HepG2 (cell line): ENCODE data around the gene DQX1. TPM values are rescaled to one million over a fixed set of nuclear protein-coding genes. Genes with fewer than 3 reads are reported as not detected.

Experiments
- AHR ChIP-seq: IDR thresholded peaks from 2 replicates; pipeline ENCODE4 v1.6.1; 2018; ENCODE audit warnings: missing genetic modification reagents, missing compliant biosample characterization
- ASH2L ChIP-seq: fragments of 300-600, 200-600 bp; sonication (generic); IDR thresholded peaks from 2 replicates; pipeline ENCODE4 v1.7.0; 2017; ENCODE audit warnings: low read depth, mild to moderate bottlenecking, moderate library complexity, mixed read lengths, low read length; ENCODE audit not compliant: insufficient read length
- BRD4 ChIP-seq: sonication (generic); formaldehyde crosslinking; IDR thresholded peaks from 2 replicates; pipeline ENCODE4 v1.4.0; 2020; ENCODE audit warnings: missing genetic modification reagents
- CBX2 ChIP-seq, 2 experiments: fragments of 200-600 bp in 1 of 2; sonication (generic); formaldehyde crosslinking in 1 of 2; IDR thresholded peaks; 2 replicates each; pipeline versions ENCODE4 v1.7.0 to v1.8.1; 2018 to 2022; ENCODE audit warnings: low read depth in 2 of 2, low read length in 1 of 2, mild to moderate bottlenecking in 1 of 2, missing genetic modification reagents in 1 of 2
- CREM ChIP-seq, 2 experiments: sonication (generic) in 1 of 2; formaldehyde crosslinking in 1 of 2; IDR thresholded peaks; 2 replicates each; pipeline versions ENCODE4 v1.4.0 to v1.6.1; 2016 to 2020; ENCODE audit warnings: antibody characterized with exemption in 1 of 2, mild to moderate bottlenecking in 1 of 2, missing genetic modification reagents in 1 of 2
- FOXA3 ChIP-seq: IDR thresholded peaks from 2 replicates; pipeline ENCODE4 v1.6.1; 2016; ENCODE audit warnings: missing genetic modification reagents, missing compliant biosample characterization
- FOXM1 ChIP-seq: sonication (generic); formaldehyde crosslinking; IDR thresholded peaks from 2 replicates; pipeline ENCODE4 v1.5.0; 2020; ENCODE audit warnings: missing genetic modification reagents
- HOXA7 ChIP-seq: sonication (generic); formaldehyde crosslinking; IDR thresholded peaks from 2 replicates; pipeline ENCODE4 v1.8.1; 2022; ENCODE audit warnings: mild to moderate bottlenecking, missing genetic modification reagents, moderate library complexity
- JUN ChIP-seq: sonication (generic); formaldehyde crosslinking; IDR thresholded peaks from 2 replicates; pipeline ENCODE4 v1.4.0; 2020; ENCODE audit warnings: mild to moderate bottlenecking, missing genetic modification reagents
- MIER3 ChIP-seq: IDR thresholded peaks from 2 replicates; pipeline ENCODE4 v1.6.1; 2016; ENCODE audit warnings: missing compliant biosample characterization, borderline replicate concordance
- MYPOP ChIP-seq: sonication (generic); formaldehyde crosslinking; IDR thresholded peaks from 2 replicates; pipeline ENCODE4 v1.8.1; 2023; ENCODE audit warnings: mild to moderate bottlenecking, moderate library complexity, missing genetic modification reagents
- PHF8 ChIP-seq: sonication (generic); formaldehyde crosslinking; IDR thresholded peaks from 2 replicates; pipeline ENCODE4 v1.5.0; 2020; ENCODE audit warnings: missing genetic modification reagents
- RAD21 ChIP-seq: fragments of 450-650 bp; formaldehyde crosslinking; IDR thresholded peaks from 2 replicates; pipeline ENCODE4 v1.5.0; 2020; ENCODE audit warnings: mild to moderate bottlenecking
- RBAK ChIP-seq: sonication (generic); formaldehyde crosslinking; IDR thresholded peaks from 2 replicates; pipeline ENCODE4 v1.5.1; 2020; ENCODE audit warnings: mild to moderate bottlenecking, missing genetic modification reagents
- SOX5 ChIP-seq: IDR thresholded peaks from 2 replicates; pipeline ENCODE4 v1.6.1; 2016; ENCODE audit warnings: borderline replicate concordance
- TCF12 ChIP-seq, 2 experiments: fragments of 450-650 bp in 1 of 2; sonication (generic) in 1 of 2; formaldehyde crosslinking in 1 of 2; IDR thresholded peaks; 2 replicates each; pipeline versions ENCODE4 v1.6.1 to v1.8.0; 2017 to 2022; ENCODE audit warnings: antibody characterized with exemption in 1 of 2, mild to moderate bottlenecking in 1 of 2, missing genetic modification reagents in 1 of 2, moderate library complexity in 1 of 2
- WIZ ChIP-seq: sonication (generic); formaldehyde crosslinking; IDR thresholded peaks from 2 replicates; pipeline ENCODE4 v1.5.1; 2020; ENCODE audit warnings: mild to moderate bottlenecking, missing genetic modification reagents
- ZBTB37 ChIP-seq: sonication (generic); formaldehyde crosslinking; IDR thresholded peaks from 2 replicates; pipeline ENCODE4 v1.4.0; 2020; ENCODE audit warnings: mild to moderate bottlenecking, missing genetic modification reagents
- ZFYVE20 ChIP-seq: sonication (generic); formaldehyde crosslinking; IDR thresholded peaks from 2 replicates; pipeline ENCODE4 v1.8.0; 2023; ENCODE audit warnings: low read depth, mild to moderate bottlenecking, moderate library complexity, missing genetic modification reagents, borderline replicate concordance
- ZNF230 ChIP-seq: sonication (generic); formaldehyde crosslinking; IDR thresholded peaks from 2 replicates; pipeline ENCODE4 v1.4.0; 2020; ENCODE audit warnings: mild to moderate bottlenecking, missing genetic modification reagents
- ZNF251 ChIP-seq: sonication (generic); formaldehyde crosslinking; IDR thresholded peaks from 2 replicates; pipeline ENCODE4 v1.9.0; 2021; ENCODE audit warnings: mild to moderate bottlenecking, missing genetic modification reagents
- ZNF282 ChIP-seq: fragments of 450-650 bp; IDR thresholded peaks from 2 replicates; pipeline ENCODE4 v1.6.1; 2018; ENCODE audit not compliant: partially characterized antibody
- ZNF83 ChIP-seq: sonication (generic); formaldehyde crosslinking; IDR thresholded peaks from 2 replicates; pipeline ENCODE4 v1.4.0; 2020; ENCODE audit warnings: missing genetic modification reagents, mild to moderate bottlenecking, borderline replicate concordance
- ZNF839 ChIP-seq: sonication (generic); formaldehyde crosslinking; IDR thresholded peaks from 2 replicates; pipeline ENCODE4 v1.4.0; 2020; ENCODE audit warnings: missing genetic modification reagents, mild to moderate bottlenecking, borderline replicate concordance
- polyA plus RNA-seq, 8 experiments: library from polyadenylated mRNA; depleted of rRNA in 3 of 8; stranded (reverse) in 7 of 8; unstranded in 1 of 8; fragments of >200 nt; fragmentation: Illumina TruSeq in 4 of 8; extraction: Trizol in 4 of 8; gene quantifications; 2 replicates each; pipeline versions ENCODE4 v1.2.1 to v1.2.3, GENCODE V29; 2011 to 2016; ENCODE audit warnings: low read depth in 4 of 8, missing spikeins in 1 of 8, mixed read lengths in 1 of 8; ENCODE audit not compliant: insufficient read depth in 1 of 8
- total RNA-seq, 5 experiments: library from RNA; depleted of rRNA; stranded (reverse); fragments of >200 nt; fragmentation: Illumina TruSeq; extraction: Trizol; gene quantifications; 2 replicates each; pipeline ENCODE4 v1.2.3, GENCODE V29; 2016; ENCODE audit warnings: low read depth in 1 of 5
- TF ChIP-seq, protein P1 (sequence below): IDR thresholded peaks from 2 replicates; pipeline ENCODE4 v1.6.1; 2018; ENCODE audit warnings: missing genetic modification reagents, mild to moderate bottlenecking, missing compliant biosample characterization

Gene DQX1
- total and polyA plus RNA-seq, 2 of the 13 experiments (the other 11 are each of a cell fraction or from before 2014, with no cell fraction given): 27.6 to 89.8 TPM

- TF ChIP-seq ZFYVE20 (CRISPR knock-in tag): no peak
- TF ChIP-seq JUN (CRISPR knock-in tag): no peak
- peak; percentile 7; the same call in 1 of the 2 replicates for TF ChIP-seq RAD21 (CRISPR knock-in tag)
- TF ChIP-seq PHF8 (CRISPR knock-in tag): no peak; the same call in none of the 2 replicates
- TF ChIP-seq ZNF282: no peak
- TF ChIP-seq CBX2 (IDR thresholded peaks at IDR 0.05; ENCODE audit: low read depth, low read length): no peak
- no peak for TF ChIP-seq CBX2 (CRISPR knock-in tag; IDR thresholded peaks at IDR 0.05; ENCODE audit: low read depth)
- TF ChIP-seq, protein P1, sequence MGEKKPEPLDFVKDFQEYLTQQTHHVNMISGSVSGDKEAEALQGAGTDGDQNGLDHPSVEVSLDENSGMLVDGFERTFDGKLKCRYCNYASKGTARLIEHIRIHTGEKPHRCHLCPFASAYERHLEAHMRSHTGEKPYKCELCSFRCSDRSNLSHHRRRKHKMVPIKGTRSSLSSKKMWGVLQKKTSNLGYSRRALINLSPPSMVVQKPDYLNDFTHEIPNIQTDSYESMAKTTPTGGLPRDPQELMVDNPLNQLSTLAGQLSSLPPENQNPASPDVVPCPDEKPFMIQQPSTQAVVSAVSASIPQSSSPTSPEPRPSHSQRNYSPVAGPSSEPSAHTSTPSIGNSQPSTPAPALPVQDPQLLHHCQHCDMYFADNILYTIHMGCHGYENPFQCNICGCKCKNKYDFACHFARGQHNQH (CRISPR knock-in tag): peak; percentile 8; the same call in 1 of the 2 replicates
- TF ChIP-seq ZNF251 (CRISPR knock-in tag): no peak
- TF ChIP-seq ZNF839 (CRISPR knock-in tag): no peak
- no peak for TF ChIP-seq AHR (CRISPR knock-in tag)
- peak; percentile 70; the same call in 1 of the 2 replicates for TF ChIP-seq CREM (IDR thresholded peaks at IDR 0.05)
- no peak for TF ChIP-seq CREM (CRISPR knock-in tag; IDR thresholded peaks at IDR 0.05)
- TF ChIP-seq ZNF83: no peak
- peak; percentile 24; the same call in 1 of the 2 replicates for TF ChIP-seq SOX5 (CRISPR knock-in tag)
- TF ChIP-seq ZBTB37: no peak; the same call in 1 of the 2 replicates
- no peak for TF ChIP-seq WIZ (CRISPR knock-in tag)
- no peak for TF ChIP-seq HOXA7 (CRISPR knock-in tag)
- peak; percentile 20; the same call in 1 of the 2 replicates for TF ChIP-seq FOXA3
- TF ChIP-seq RBAK (CRISPR knock-in tag): no peak
- TF ChIP-seq FOXM1 (CRISPR knock-in tag): no peak
- no peak for TF ChIP-seq TCF12 (IDR thresholded peaks at IDR 0.05)
- peak; percentile 22; the same call in 1 of the 2 replicates for TF ChIP-seq TCF12 (CRISPR knock-in tag; IDR thresholded peaks at IDR 0.05)
- no peak for TF ChIP-seq BRD4 (CRISPR knock-in tag)
- TF ChIP-seq ZNF230: no peak
- TF ChIP-seq MIER3: no peak
- no peak for TF ChIP-seq MYPOP (CRISPR knock-in tag)
- TF ChIP-seq ASH2L: peak; percentile 58
These were observed 28.8 kb downstream of the DQX1 start (continued) for GRCh38 chr2:74496997-74497776.
